Measurements from ENCODE around the gene ELMO1. TPM values are rescaled to one million over a fixed set of nuclear protein-coding genes. Genes with fewer than 3 reads are reported as not detected.

The ELMO1 gene
- total RNA-seq, 1 donor, result 215 TPM

- Histone ChIP-seq H3K4me3 (ENCODE audit: low read length) (no peak overlapping the region), H3K27me3 (ENCODE audit: insufficient read depth, low read length) (peaks cover 14% of the 10 kb centered on the region), H3K4me1 (ENCODE audit: insufficient read depth, low read length) (peaks cover 10% of the 10 kb centered on the region), H3K9me3 (ENCODE audit: low read depth, low read length) (no peaks in the 10 kb centered on the region)
Observed at GRCh38 chr7:37481154-37481553, 32.5 kb upstream of the ELMO1 start.

GRCh38 chr7:37480041-37481031 is 31.7 kb upstream of the ELMO1 start:
- peaks cover 10% of the 10 kb centered on the region for H3K4me1 ChIP-seq (ENCODE audit: insufficient read depth, low read length)
- H3K27me3 ChIP-seq (ENCODE audit: insufficient read depth, low read length), result peaks cover 14% of the 10 kb centered on the region
- H3K9me3 ChIP-seq (ENCODE audit: low read depth, low read length), result no peaks in the 10 kb centered on the region
- H3K4me3 ChIP-seq (ENCODE audit: low read length), result no peak overlapping the region

- no peaks in the 10 kb centered on the region for H3K9me3 ChIP-seq (ENCODE audit: low read depth, low read length)
- peaks cover 10% of the 10 kb centered on the region for H3K4me1 ChIP-seq (ENCODE audit: insufficient read depth, low read length)
- peaks cover 23% of the 10 kb centered on the region for H3K27me3 ChIP-seq (ENCODE audit: insufficient read depth, low read length)
- H3K4me3 ChIP-seq (ENCODE audit: low read length), result no peak overlapping the region
Observed at GRCh38 chr7:37476881-37477450, 28.3 kb upstream of the ELMO1 start.

- Histone ChIP-seq H3K4me1 (ENCODE audit: insufficient read depth, low read length) (peaks cover 10% of the 10 kb centered on the region), H3K27me3 (ENCODE audit: insufficient read depth, low read length) (peaks cover 23% of the 10 kb centered on the region), H3K4me3 (ENCODE audit: low read length) (no peak overlapping the region), H3K9me3 (ENCODE audit: low read depth, low read length) (no peaks in the 10 kb centered on the region)
Observed at GRCh38 chr7:37476428-37476827, 27.8 kb upstream of the ELMO1 start.

GRCh38 chr7:37475646-37476045 is 27.0 kb upstream of the ELMO1 start:
- Histone ChIP-seq H3K27me3 (ENCODE audit: insufficient read depth, low read length) (peaks cover 23% of the 10 kb centered on the region), H3K4me1 (ENCODE audit: insufficient read depth, low read length) (peaks cover 6% of the 10 kb centered on the region), H3K4me3 (ENCODE audit: low read length) (no peak overlapping the region), H3K9me3 (ENCODE audit: low read depth, low read length) (no peaks in the 10 kb centered on the region)

GRCh38 chr7:37471619-37472018 is 23.0 kb upstream of the ELMO1 start:
- Histone ChIP-seq H3K27me3 (ENCODE audit: insufficient read depth, low read length) (peaks cover 13% of the 10 kb centered on the region), H3K4me3 (ENCODE audit: low read length) (no peak overlapping the region), H3K4me1 (ENCODE audit: insufficient read depth, low read length) (no peaks in the 10 kb centered on the region), H3K9me3 (ENCODE audit: low read depth, low read length) (no peaks in the 10 kb centered on the region)

- no peak overlapping the region for H3K4me3 ChIP-seq (ENCODE audit: low read length)
- H3K27me3 ChIP-seq (ENCODE audit: insufficient read depth, low read length), result no peaks in the 10 kb centered on the region
- no peaks in the 10 kb centered on the region for H3K4me1 ChIP-seq (ENCODE audit: insufficient read depth, low read length)
- H3K9me3 ChIP-seq (ENCODE audit: low read depth, low read length), result no peaks in the 10 kb centered on the region
Observed at GRCh38 chr7:37467002-37467401, 18.3 kb upstream of the ELMO1 start.

GRCh38 chr7:37462138-37462537 is 13.5 kb upstream of the ELMO1 start:
- no peaks in the 10 kb centered on the region for H3K4me1 ChIP-seq (ENCODE audit: insufficient read depth, low read length)
- H3K9me3 ChIP-seq (ENCODE audit: low read depth, low read length), result no peaks in the 10 kb centered on the region
- H3K27me3 ChIP-seq (ENCODE audit: insufficient read depth, low read length), result peaks cover 2% of the 10 kb centered on the region
- no peak overlapping the region for H3K4me3 ChIP-seq (ENCODE audit: low read length)

- H3K4me1 ChIP-seq (ENCODE audit: insufficient read depth, low read length), result no peaks in the 10 kb centered on the region
- peaks cover 2% of the 10 kb centered on the region for H3K27me3 ChIP-seq (ENCODE audit: insufficient read depth, low read length)
- no peaks in the 10 kb centered on the region for H3K9me3 ChIP-seq (ENCODE audit: low read depth, low read length)
- no peak overlapping the region for H3K4me3 ChIP-seq (ENCODE audit: low read length)
Observed at GRCh38 chr7:37455081-37455480, 6.4 kb upstream of the ELMO1 start.

- H3K27me3 ChIP-seq (ENCODE audit: insufficient read depth, low read length), result no peaks in the 10 kb centered on the region
Observed at GRCh38 chr7:37452346-37452745, 3.7 kb upstream of the ELMO1 start.

GRCh38 chr7:37450035-37450434 is 1.4 kb upstream of the ELMO1 start:
- Histone ChIP-seq H3K27me3 (ENCODE audit: insufficient read depth, low read length) (no peaks in the 10 kb centered on the region), H3K4me3 (ENCODE audit: low read length) (no peak overlapping the region), H3K9me3 (ENCODE audit: low read depth, low read length) (no peaks in the 10 kb centered on the region), H3K4me1 (ENCODE audit: insufficient read depth, low read length) (peaks cover 35% of the 10 kb centered on the region)

More at GRCh38 chr7:37452346-37452745, 3.7 kb upstream of the ELMO1 start:
- Histone ChIP-seq H3K4me3 (ENCODE audit: low read length) (no peak overlapping the region), H3K4me1 (ENCODE audit: insufficient read depth, low read length) (peaks cover 12% of the 10 kb centered on the region), H3K9me3 (ENCODE audit: low read depth, low read length) (no peaks in the 10 kb centered on the region)

GRCh38 chr7:37449621-37450020 is 957 bp upstream of the ELMO1 start:
- Histone ChIP-seq H3K27me3 (ENCODE audit: insufficient read depth, low read length) (no peaks in the 10 kb centered on the region), H3K4me3 (ENCODE audit: low read length) (peak overlapping the region; percentile 76), H3K4me1 (ENCODE audit: insufficient read depth, low read length) (peaks cover 39% of the 10 kb centered on the region), H3K9me3 (ENCODE audit: low read depth, low read length) (no peaks in the 10 kb centered on the region)

- no peaks in the 10 kb centered on the region for H3K27me3 ChIP-seq (ENCODE audit: insufficient read depth, low read length)
Observed at GRCh38 chr7:37448011-37448635, 541 bp downstream of the ELMO1 start.

GRCh38 chr7:37446371-37446770 is 2.3 kb downstream of the ELMO1 start:
- Histone ChIP-seq H3K9me3 (ENCODE audit: low read depth, low read length) (no peaks in the 10 kb centered on the region), H3K4me3 (ENCODE audit: low read length) (no peak overlapping the region), H3K4me1 (ENCODE audit: insufficient read depth, low read length) (peaks cover 69% of the 10 kb centered on the region), H3K27me3 (ENCODE audit: insufficient read depth, low read length) (no peaks in the 10 kb centered on the region)

More at GRCh38 chr7:37448011-37448635, 541 bp downstream of the ELMO1 start:
- peaks cover 52% of the 10 kb centered on the region for H3K4me1 ChIP-seq (ENCODE audit: insufficient read depth, low read length)
- H3K4me3 ChIP-seq (ENCODE audit: low read length), result peak overlapping the region; percentile 76
- no peaks in the 10 kb centered on the region for H3K9me3 ChIP-seq (ENCODE audit: low read depth, low read length)

- Histone ChIP-seq H3K4me3 (ENCODE audit: low read length) (no peak overlapping the region), H3K4me1 (ENCODE audit: insufficient read depth, low read length) (peaks cover 75% of the 10 kb centered on the region), H3K9me3 (ENCODE audit: low read depth, low read length) (no peaks in the 10 kb centered on the region), H3K27me3 (ENCODE audit: insufficient read depth, low read length) (no peaks in the 10 kb centered on the region)
Observed at GRCh38 chr7:37445790-37446189, 2.9 kb downstream of the ELMO1 start.
